GM23338 (cell line): ENCODE measurements around the gene GARIN1A. TPM values are rescaled to one million over a fixed set of nuclear protein-coding genes. Genes with fewer than 3 reads are reported as not detected.
"Not testable (repeated sequence)": the region's sequence is repeated elsewhere in the genome, so short reads cannot be mapped to it uniquely, and the experiment has no call there.

ENCODE experiments used
- ATAC-seq: fragments of 200-7000 bp; cut with Tn5 transposase; 3 replicates; pipeline ENCODE4 v1.9.1; 2020
- DNase-seq: peaks from one replicate; pipeline ENCODE4 v3.0.0-alpha.2; 2015; ENCODE audit warnings: low spot score
- H2AFZ ChIP-seq: fragments of 200-600 bp; sonication (generic); 2 replicates; pipeline ENCODE4 v1.8.0; 2016; ENCODE audit warnings: antibody characterized with exemption, mild to moderate bottlenecking, moderate library complexity
- H3F3A ChIP-seq: fragments of 200-600 bp; sonication (generic); replicated peaks from 2 replicates; pipeline ENCODE4 v1.8.0; 2017; ENCODE audit warnings: antibody characterized with exemption, mixed run types, low read depth
- H3K27ac ChIP-seq: fragments of 200-600 bp; sonication (generic); 2 replicates; pipeline ENCODE4 v1.6.1; 2016; ENCODE audit warnings: low read depth
- H3K27me3 ChIP-seq: fragments of 200-600 bp; sonication (generic); 2 replicates; pipeline ENCODE4 v1.8.0; 2016; ENCODE audit warnings: mild to moderate bottlenecking, mixed run types, moderate library complexity; ENCODE audit not compliant: insufficient read depth
- H3K36me3 ChIP-seq: fragments of 200-600 bp; sonication (generic); 2 replicates; pipeline ENCODE4 v1.8.0; 2016; ENCODE audit warnings: mild to moderate bottlenecking; ENCODE audit not compliant: insufficient read depth
- H3K4me1 ChIP-seq: fragments of 200-600 bp; sonication (generic); 2 replicates; pipeline ENCODE4 v1.8.0; 2016; ENCODE audit warnings: mild to moderate bottlenecking, moderate library complexity; ENCODE audit not compliant: insufficient read depth
- H3K4me2 ChIP-seq: fragments of 200-600 bp; sonication (generic); 2 replicates; pipeline ENCODE4 v1.7.1; 2017; ENCODE audit warnings: mixed run types
- H3K4me3 ChIP-seq: fragments of 200-600 bp; sonication (generic); 2 replicates; pipeline ENCODE4 v1.6.1; 2016; ENCODE audit warnings: mixed run types
- H3K79me2 ChIP-seq: fragments of 200-600 bp; sonication (generic); replicated peaks from 2 replicates; pipeline ENCODE4 v1.8.0; 2017; ENCODE audit warnings: mild to moderate bottlenecking; ENCODE audit not compliant: insufficient read depth
- H3K9me2 ChIP-seq: fragments of 200-600 bp; sonication (generic); 2 replicates; pipeline ENCODE4 v1.8.0; 2017; ENCODE audit not compliant: insufficient read depth
- H4K20me1 ChIP-seq: fragments of 200-600 bp; sonication (generic); replicated peaks from 2 replicates; pipeline ENCODE4 v1.8.0; 2017; ENCODE audit warnings: mild to moderate bottlenecking; ENCODE audit not compliant: insufficient read depth
- H3K27ac Mint-ChIP-seq: 2 replicates; pipeline ENCODE4 v1.8.0; 2020; ENCODE audit warnings: inconsistent platforms, mild to moderate bottlenecking, moderate library complexity, mixed read lengths
- H3K27me3 Mint-ChIP-seq: 3 replicates; pipeline ENCODE4 v1.8.0; 2022; ENCODE audit warnings: low read depth, mild to moderate bottlenecking, moderate library complexity, mixed read lengths, inconsistent platforms; ENCODE audit not compliant: insufficient read depth, poor library complexity
- H3K36me3 Mint-ChIP-seq: 3 replicates; pipeline ENCODE4 v1.8.0; 2021; ENCODE audit warnings: low read depth, mild to moderate bottlenecking, inconsistent platforms, moderate library complexity, mixed read lengths
- H3K4me1 Mint-ChIP-seq: 3 replicates; pipeline ENCODE4 v1.8.0; 2020; ENCODE audit warnings: mild to moderate bottlenecking, inconsistent platforms, mixed read lengths
- H3K4me3 Mint-ChIP-seq: 3 replicates; pipeline ENCODE4 v1.8.0; 2021; ENCODE audit warnings: moderate library complexity, mild to moderate bottlenecking, inconsistent platforms, mixed read lengths
- H3K9me3 Mint-ChIP-seq: 3 replicates; pipeline ENCODE4 v1.8.0; 2020; ENCODE audit warnings: moderate library complexity, mild to moderate bottlenecking, inconsistent platforms, mixed read lengths
- CREB1 ChIP-seq: fragments of 250-450 bp; sonication (Bioruptor Pico); IDR thresholded peaks from 2 replicates; pipeline ENCODE4 v1.5.0; 2020; ENCODE audit warnings: low read depth, mild to moderate bottlenecking, moderate library complexity
- ETS1 ChIP-seq: IDR thresholded peaks from 2 replicates; pipeline ENCODE4 v1.6.1; 2016; ENCODE audit warnings: antibody characterized with exemption
- EZH2 ChIP-seq: fragments of 200-600 bp; sonication (generic); IDR thresholded peaks from one replicate; pipeline ENCODE4 v1.8.0; 2017; ENCODE audit warnings: antibody characterized with exemption, mild to moderate bottlenecking, low read depth; ENCODE audit not compliant: unreplicated experiment
- EZH2phosphoT487 ChIP-seq: fragments of 200-600 bp; sonication (generic); IDR thresholded peaks from one replicate; pipeline ENCODE4 v1.8.1; 2018; ENCODE audit warnings: antibody characterized with exemption; ENCODE audit not compliant: unreplicated experiment
- NANOG ChIP-seq: IDR thresholded peaks from 2 replicates; pipeline ENCODE4 v1.6.1; 2016; ENCODE audit warnings: antibody characterized with exemption, borderline replicate concordance
- REST ChIP-seq: IDR thresholded peaks from one replicate; pipeline ENCODE4 v1.6.1; 2018; ENCODE audit warnings: antibody characterized with exemption; ENCODE audit not compliant: unreplicated experiment
- ZNF114 ChIP-seq: fragments of 250-450 bp; sonication (Bioruptor Pico); IDR thresholded peaks from 2 replicates; pipeline ENCODE4 v1.5.0; 2020; ENCODE audit warnings: mild to moderate bottlenecking, moderate library complexity
- ZNF462 ChIP-seq: fragments of 250-450 bp; sonication (Bioruptor Pico); IDR thresholded peaks from 2 replicates; pipeline ENCODE4 v1.5.0; 2020; ENCODE audit warnings: mild to moderate bottlenecking, moderate library complexity
- long read RNA-seq: library from polyadenylated mRNA; unstranded; transcript quantifications from one replicate; pipeline ENCODE4 v2.0.0, GENCODE V29; 2020; ENCODE audit not compliant: unreplicated experiment
- polyA plus RNA-seq: library from polyadenylated mRNA; unstranded; fragments of >200 nt; fragmentation: Nextera tagmentation; extraction: Ambion mirVana; gene quantifications from 2 replicates; pipeline ENCODE4 v1.2.1, GENCODE V29; 2016
- total RNA-seq: library from RNA; depleted of rRNA; stranded (reverse); fragments of >200 nt; shearing (Covaris generic); gene quantifications from 2 replicates; pipeline ENCODE4 v1.2.3, GENCODE V29; 2014; rRNA removed
- TF ChIP-seq, protein P1 (sequence below), 2 experiments: fragments of 200-600 bp in 1 of 2; sonication (generic) in 1 of 2; conservative IDR thresholded peaks; 2 replicates each; pipeline versions ENCODE4 v1.5.1 to v1.6.1; 2016 to 2017; ENCODE audit warnings: antibody characterized with exemption in 2 of 2, low read depth in 2 of 2, mild to moderate bottlenecking in 2 of 2, moderate library complexity in 1 of 2

Gene GARIN1A
- total RNA-seq (0.12 TPM in 1 of 2 replicates, not detected in the other), polyA plus RNA-seq (0.10 TPM in 1 of 2 replicates, not detected in the other)
- long read RNA-seq, result 0 reads

DNA sequence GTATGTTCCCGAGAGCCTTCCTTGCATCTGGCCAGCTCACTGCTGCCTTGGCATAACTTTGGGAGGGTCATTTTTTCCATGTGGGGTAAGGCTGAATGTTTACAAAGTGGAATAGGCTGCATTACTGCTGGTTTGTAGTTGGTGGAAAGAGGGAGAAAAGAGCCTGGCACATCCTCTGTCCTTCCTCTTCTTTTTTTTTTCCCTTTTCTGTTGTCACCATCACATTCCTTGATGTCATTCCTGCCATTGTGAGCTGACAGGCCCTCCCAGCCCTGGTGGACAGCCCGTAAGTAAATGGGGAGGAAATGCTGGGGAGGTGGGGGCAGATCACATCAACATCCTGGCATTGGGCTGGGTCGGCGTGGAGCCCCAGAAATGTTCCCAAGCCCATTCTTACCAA lies at the start of gene GARIN1A:
GARIN1A (plus strand) TSS at position 301 of the 400 bp plus-strand sequence. CDS start 106 bp downstream, outside the sequence.
- Mint-ChIP-seq H3K4me3 (no peak within 1 kb of the TSS), H3K36me3 (no peaks in the 10 kb centered on the region), H3K27ac (no peak within 1 kb of the TSS), H3K27me3 (peaks cover 2% of the 10 kb centered on the region), H3K9me3 (no peaks in the 10 kb centered on the region), H3K4me1 (no peaks in the 10 kb centered on the region; the same call in 2 of the 3 replicates)
- peak within 1 kb of the TSS; percentile 43; the same call in 1 of the 2 replicates for H2AFZ ChIP-seq
- no peaks in the 10 kb centered on the region for H3K9me2 ChIP-seq
- TF ChIP-seq REST (no peak), ZNF462 (CRISPR knock-in tag) (no peak), ETS1 (no peak), EZH2 (no peak), ZNF114 (no peak), NANOG (no peak), EZH2phosphoT487 (no peak), CREB1 (CRISPR knock-in tag) (no peak)
- TF ChIP-seq, protein P1, sequence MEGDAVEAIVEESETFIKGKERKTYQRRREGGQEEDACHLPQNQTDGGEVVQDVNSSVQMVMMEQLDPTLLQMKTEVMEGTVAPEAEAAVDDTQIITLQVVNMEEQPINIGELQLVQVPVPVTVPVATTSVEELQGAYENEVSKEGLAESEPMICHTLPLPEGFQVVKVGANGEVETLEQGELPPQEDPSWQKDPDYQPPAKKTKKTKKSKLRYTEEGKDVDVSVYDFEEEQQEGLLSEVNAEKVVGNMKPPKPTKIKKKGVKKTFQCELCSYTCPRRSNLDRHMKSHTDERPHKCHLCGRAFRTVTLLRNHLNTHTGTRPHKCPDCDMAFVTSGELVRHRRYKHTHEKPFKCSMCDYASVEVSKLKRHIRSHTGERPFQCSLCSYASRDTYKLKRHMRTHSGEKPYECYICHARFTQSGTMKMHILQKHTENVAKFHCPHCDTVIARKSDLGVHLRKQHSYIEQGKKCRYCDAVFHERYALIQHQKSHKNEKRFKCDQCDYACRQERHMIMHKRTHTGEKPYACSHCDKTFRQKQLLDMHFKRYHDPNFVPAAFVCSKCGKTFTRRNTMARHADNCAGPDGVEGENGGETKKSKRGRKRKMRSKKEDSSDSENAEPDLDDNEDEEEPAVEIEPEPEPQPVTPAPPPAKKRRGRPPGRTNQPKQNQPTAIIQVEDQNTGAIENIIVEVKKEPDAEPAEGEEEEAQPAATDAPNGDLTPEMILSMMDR (conservative IDR thresholded peaks at IDR 0.05; ENCODE audit: low read depth in 2 of 2), result no peak
- no peak within 1 kb of the TSS for H3K4me3 ChIP-seq
- H4K20me1 ChIP-seq, result no peaks in the 10 kb centered on the region
- DNase-seq (no peak), ATAC-seq (no peak)
- H3F3A ChIP-seq, result no peaks in the 10 kb centered on the region
- H3K4me1 ChIP-seq, result no peaks in the 10 kb centered on the region
- no peaks in the 10 kb centered on the region for H3K36me3 ChIP-seq
- no peaks in the 10 kb centered on the region for H3K27me3 ChIP-seq
- no peak within 1 kb of the TSS for H3K27ac ChIP-seq
- no peak within 1 kb of the TSS for H3K4me2 ChIP-seq
- H3K79me2 ChIP-seq, result no peaks in the 10 kb centered on the region

- not testable (repeated sequence) for H3K27ac Mint-ChIP-seq, H3F3A ChIP-seq, H3K9me2 ChIP-seq, H3K27me3 Mint-ChIP-seq, H3K27ac ChIP-seq, H3K4me3 ChIP-seq, H4K20me1 ChIP-seq, H3K27me3 ChIP-seq, H3K9me3 Mint-ChIP-seq, H3K4me3 Mint-ChIP-seq, ATAC-seq, H3K79me2 ChIP-seq, H3K4me1 ChIP-seq, H3K4me1 Mint-ChIP-seq, H2AFZ ChIP-seq, DNase-seq, H3K4me2 ChIP-seq
- peaks cover 61% of the 10 kb centered on the region for H3K36me3 Mint-ChIP-seq
- H3K36me3 ChIP-seq, result peaks cover 15% of the 10 kb centered on the region
Observed at GRCh38 chr7:128627124-128627523, 45.0 kb upstream of the GARIN1A start.
